ENCODE measurements around the gene GRIA1. TPM values are rescaled to one million over a fixed set of nuclear protein-coding genes. Genes with fewer than 3 reads are reported as not detected.

The GRIA1 gene
- total RNA-seq, 1 experiment from 2014 or later: 0.81 TPM

DNA sequence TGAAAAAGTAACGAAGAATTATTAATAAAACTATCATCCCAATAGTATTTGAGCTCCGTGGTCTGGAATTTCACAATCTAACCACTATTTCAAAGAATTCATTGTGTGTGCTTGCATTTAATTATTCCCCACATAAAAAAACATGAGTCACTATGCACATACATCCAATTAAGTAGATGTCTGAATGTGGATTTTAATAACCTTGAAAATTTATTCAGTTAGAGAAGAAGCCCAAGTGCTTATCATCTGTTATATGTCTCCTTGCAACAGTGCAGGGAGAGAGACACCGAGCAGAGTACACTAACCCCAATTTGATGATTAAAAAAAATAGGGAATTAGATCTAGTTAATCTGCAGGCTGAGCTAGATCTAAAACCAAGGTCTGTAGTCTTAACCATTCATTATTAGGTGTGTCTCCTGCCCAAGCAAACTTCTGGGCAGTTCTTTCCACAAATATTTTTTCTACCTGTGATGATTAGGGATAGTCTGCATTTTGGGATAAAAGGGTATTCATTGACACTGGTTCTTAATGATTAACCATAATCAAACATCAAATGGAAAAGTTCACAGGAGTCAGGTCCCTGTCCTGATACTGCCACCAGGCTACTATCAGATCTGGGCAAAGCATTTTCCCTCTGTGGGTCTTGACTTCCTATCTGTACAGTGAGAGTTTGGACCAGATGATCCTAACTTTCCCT, 164.2 kb downstream of the GRIA1 start:
- ATAC-seq (no peak), DNase-seq (ENCODE audit: low spot score) (no peak)
- 0 out of 2 replicates have a peak, but pooled peaks cover 10% of the 10 kb centered on the region for H3K9me3 Mint-ChIP-seq

More for the DNA sequence above, 164.2 kb downstream of the GRIA1 start:
- TF ChIP-seq, protein P1, sequence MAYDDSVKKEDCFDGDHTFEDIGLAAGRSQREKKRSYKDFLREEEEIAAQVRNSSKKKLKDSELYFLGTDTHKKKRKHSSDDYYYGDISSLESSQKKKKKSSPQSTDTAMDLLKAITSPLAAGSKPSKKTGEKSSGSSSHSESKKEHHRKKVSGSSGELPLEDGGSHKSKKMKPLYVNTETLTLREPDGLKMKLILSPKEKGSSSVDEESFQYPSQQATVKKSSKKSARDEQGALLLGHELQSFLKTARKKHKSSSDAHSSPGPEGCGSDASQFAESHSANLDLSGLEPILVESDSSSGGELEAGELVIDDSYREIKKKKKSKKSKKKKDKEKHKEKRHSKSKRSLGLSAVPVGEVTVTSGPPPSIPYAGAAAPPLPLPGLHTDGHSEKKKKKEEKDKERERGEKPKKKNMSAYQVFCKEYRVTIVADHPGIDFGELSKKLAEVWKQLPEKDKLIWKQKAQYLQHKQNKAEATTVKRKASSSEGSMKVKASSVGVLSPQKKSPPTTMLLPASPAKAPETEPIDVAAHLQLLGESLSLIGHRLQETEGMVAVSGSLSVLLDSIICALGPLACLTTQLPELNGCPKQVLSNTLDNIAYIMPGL (CRISPR knock-in tag; IDR thresholded peaks at IDR 0.05): no peak
- TF ChIP-seq, protein P2, sequence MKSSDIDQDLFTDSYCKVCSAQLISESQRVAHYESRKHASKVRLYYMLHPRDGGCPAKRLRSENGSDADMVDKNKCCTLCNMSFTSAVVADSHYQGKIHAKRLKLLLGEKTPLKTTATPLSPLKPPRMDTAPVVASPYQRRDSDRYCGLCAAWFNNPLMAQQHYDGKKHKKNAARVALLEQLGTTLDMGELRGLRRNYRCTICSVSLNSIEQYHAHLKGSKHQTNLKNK (CRISPR knock-in tag; IDR thresholded peaks at IDR 0.05): no peak
- TF ChIP-seq ZNF219 (CRISPR knock-in tag; IDR thresholded peaks at IDR 0.05; ENCODE audit: borderline replicate concordance) (no peak), ZNF317 (CRISPR knock-in tag; IDR thresholded peaks at IDR 0.05; ENCODE audit: borderline replicate concordance, low read depth) (no peak), ATF1 (CRISPR knock-in tag; IDR thresholded peaks at IDR 0.05) (no peak), IRF2 (CRISPR knock-in tag; IDR thresholded peaks at IDR 0.05; ENCODE audit: borderline replicate concordance, low read depth) (no peak), NFE2L1 (CRISPR knock-in tag; IDR thresholded peaks at IDR 0.05) (no peak), SMAD4 (CRISPR knock-in tag; IDR thresholded peaks at IDR 0.05) (no peak)
- TF ChIP-seq, protein P3, sequence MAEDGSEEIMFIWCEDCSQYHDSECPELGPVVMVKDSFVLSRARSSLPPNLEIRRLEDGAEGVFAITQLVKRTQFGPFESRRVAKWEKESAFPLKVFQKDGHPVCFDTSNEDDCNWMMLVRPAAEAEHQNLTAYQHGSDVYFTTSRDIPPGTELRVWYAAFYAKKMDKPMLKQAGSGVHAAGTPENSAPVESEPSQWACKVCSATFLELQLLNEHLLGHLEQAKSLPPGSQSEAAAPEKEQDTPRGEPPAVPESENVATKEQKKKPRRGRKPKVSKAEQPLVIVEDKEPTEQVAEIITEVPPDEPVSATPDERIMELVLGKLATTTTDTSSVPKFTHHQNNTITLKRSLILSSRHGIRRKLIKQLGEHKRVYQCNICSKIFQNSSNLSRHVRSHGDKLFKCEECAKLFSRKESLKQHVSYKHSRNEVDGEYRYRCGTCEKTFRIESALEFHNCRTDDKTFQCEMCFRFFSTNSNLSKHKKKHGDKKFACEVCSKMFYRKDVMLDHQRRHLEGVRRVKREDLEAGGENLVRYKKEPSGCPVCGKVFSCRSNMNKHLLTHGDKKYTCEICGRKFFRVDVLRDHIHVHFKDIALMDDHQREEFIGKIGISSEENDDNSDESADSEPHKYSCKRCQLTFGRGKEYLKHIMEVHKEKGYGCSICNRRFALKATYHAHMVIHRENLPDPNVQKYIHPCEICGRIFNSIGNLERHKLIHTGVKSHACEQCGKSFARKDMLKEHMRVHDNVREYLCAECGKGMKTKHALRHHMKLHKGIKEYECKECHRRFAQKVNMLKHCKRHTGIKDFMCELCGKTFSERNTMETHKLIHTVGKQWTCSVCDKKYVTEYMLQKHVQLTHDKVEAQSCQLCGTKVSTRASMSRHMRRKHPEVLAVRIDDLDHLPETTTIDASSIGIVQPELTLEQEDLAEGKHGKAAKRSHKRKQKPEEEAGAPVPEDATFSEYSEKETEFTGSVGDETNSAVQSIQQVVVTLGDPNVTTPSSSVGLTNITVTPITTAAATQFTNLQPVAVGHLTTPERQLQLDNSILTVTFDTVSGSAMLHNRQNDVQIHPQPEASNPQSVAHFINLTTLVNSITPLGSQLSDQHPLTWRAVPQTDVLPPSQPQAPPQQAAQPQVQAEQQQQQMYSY (CRISPR knock-in tag; IDR thresholded peaks at IDR 0.05): no peak
- TF ChIP-seq, protein P4, sequence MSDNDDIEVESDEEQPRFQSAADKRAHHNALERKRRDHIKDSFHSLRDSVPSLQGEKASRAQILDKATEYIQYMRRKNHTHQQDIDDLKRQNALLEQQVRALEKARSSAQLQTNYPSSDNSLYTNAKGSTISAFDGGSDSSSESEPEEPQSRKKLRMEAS (CRISPR knock-in tag; IDR thresholded peaks at IDR 0.05): no peak
- TF ChIP-seq, protein P5, sequence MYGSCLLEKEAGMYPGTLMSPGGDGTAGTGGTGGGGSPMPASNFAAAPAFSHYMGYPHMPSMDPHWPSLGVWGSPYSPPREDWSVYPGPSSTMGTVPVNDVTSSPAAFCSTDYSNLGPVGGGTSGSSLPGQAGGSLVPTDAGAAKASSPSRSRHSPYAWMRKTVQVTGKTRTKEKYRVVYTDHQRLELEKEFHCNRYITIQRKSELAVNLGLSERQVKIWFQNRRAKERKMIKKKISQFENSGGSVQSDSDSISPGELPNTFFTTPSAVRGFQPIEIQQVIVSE (CRISPR knock-in tag; IDR thresholded peaks at IDR 0.05; ENCODE audit: borderline replicate concordance): no peak
- TF ChIP-seq, protein P6, sequence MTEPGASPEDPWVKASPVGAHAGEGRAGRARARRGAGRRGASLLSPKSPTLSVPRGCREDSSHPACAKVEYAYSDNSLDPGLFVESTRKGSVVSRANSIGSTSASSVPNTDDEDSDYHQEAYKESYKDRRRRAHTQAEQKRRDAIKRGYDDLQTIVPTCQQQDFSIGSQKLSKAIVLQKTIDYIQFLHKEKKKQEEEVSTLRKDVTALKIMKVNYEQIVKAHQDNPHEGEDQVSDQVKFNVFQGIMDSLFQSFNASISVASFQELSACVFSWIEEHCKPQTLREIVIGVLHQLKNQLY (CRISPR knock-in tag; IDR thresholded peaks at IDR 0.05): no peak
- TF ChIP-seq, protein P7, sequence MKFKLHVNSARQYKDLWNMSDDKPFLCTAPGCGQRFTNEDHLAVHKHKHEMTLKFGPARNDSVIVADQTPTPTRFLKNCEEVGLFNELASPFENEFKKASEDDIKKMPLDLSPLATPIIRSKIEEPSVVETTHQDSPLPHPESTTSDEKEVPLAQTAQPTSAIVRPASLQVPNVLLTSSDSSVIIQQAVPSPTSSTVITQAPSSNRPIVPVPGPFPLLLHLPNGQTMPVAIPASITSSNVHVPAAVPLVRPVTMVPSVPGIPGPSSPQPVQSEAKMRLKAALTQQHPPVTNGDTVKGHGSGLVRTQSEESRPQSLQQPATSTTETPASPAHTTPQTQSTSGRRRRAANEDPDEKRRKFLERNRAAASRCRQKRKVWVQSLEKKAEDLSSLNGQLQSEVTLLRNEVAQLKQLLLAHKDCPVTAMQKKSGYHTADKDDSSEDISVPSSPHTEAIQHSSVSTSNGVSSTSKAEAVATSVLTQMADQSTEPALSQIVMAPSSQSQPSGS (CRISPR knock-in tag; IDR thresholded peaks at IDR 0.05; ENCODE audit: borderline replicate concordance, low read depth): no peak
- TF ChIP-seq, protein P8, sequence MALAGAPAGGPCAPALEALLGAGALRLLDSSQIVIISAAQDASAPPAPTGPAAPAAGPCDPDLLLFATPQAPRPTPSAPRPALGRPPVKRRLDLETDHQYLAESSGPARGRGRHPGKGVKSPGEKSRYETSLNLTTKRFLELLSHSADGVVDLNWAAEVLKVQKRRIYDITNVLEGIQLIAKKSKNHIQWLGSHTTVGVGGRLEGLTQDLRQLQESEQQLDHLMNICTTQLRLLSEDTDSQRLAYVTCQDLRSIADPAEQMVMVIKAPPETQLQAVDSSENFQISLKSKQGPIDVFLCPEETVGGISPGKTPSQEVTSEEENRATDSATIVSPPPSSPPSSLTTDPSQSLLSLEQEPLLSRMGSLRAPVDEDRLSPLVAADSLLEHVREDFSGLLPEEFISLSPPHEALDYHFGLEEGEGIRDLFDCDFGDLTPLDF (CRISPR knock-in tag; IDR thresholded peaks at IDR 0.05): no peak
- TF ChIP-seq, protein P9, sequence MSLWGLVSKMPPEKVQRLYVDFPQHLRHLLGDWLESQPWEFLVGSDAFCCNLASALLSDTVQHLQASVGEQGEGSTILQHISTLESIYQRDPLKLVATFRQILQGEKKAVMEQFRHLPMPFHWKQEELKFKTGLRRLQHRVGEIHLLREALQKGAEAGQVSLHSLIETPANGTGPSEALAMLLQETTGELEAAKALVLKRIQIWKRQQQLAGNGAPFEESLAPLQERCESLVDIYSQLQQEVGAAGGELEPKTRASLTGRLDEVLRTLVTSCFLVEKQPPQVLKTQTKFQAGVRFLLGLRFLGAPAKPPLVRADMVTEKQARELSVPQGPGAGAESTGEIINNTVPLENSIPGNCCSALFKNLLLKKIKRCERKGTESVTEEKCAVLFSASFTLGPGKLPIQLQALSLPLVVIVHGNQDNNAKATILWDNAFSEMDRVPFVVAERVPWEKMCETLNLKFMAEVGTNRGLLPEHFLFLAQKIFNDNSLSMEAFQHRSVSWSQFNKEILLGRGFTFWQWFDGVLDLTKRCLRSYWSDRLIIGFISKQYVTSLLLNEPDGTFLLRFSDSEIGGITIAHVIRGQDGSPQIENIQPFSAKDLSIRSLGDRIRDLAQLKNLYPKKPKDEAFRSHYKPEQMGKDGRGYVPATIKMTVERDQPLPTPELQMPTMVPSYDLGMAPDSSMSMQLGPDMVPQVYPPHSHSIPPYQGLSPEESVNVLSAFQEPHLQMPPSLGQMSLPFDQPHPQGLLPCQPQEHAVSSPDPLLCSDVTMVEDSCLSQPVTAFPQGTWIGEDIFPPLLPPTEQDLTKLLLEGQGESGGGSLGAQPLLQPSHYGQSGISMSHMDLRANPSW (CRISPR knock-in tag; conservative IDR thresholded peaks at IDR 0.05; ENCODE audit: low read depth): no peak
- ChIA-PET CTCF (no interaction called here), POLR2A (no interaction called here)
- no peak overlapping the region for H3K4me3 Mint-ChIP-seq
- no peaks in the 10 kb centered on the region; the same call in 1 of the 2 replicates for H3K27me3 Mint-ChIP-seq (ENCODE audit: low read depth)
- H3K4me1 Mint-ChIP-seq: peaks cover 13% of the 10 kb centered on the region
- no peaks in the 10 kb centered on the region for H3K36me3 Mint-ChIP-seq
- H3K27ac Mint-ChIP-seq: no peak overlapping the region

Data from WTC11 (cell line).